Panc1 (cell line): Measurements from ENCODE around the gene FKBP3.

Experiments used
- CTCF ChIP-seq: fragments of 450-650 bp; IDR thresholded peaks from 2 replicates; pipeline ENCODE4 v1.5.1; 2017; ENCODE audit warnings: mild to moderate bottlenecking
- POLR2AphosphoS5 ChIP-seq: IDR thresholded peaks from 2 replicates; pipeline ENCODE4 v1.6.1; 2012; ENCODE audit warnings: mild to moderate bottlenecking, low read depth, low read length, moderate library complexity
- REST ChIP-seq, 2 experiments: IDR thresholded peaks; 2 replicates each; pipeline ENCODE4 v1.6.1; 2011 to 2012; ENCODE audit warnings: low read depth in 2 of 2, control low read depth in 1 of 2, low read length in 1 of 2, mild to moderate bottlenecking in 1 of 2, moderate library complexity in 1 of 2; ENCODE audit not compliant: insufficient read depth in 1 of 2
- SIN3A ChIP-seq: IDR thresholded peaks from 2 replicates; pipeline ENCODE4 v1.6.1; 2012; ENCODE audit warnings: low read depth, mild to moderate bottlenecking, low read length, moderate library complexity, borderline replicate concordance; ENCODE audit not compliant: insufficient read depth
- TCF7L2 ChIP-seq: IDR thresholded peaks from 2 replicates; pipeline ENCODE4 v1.6.1; 2011; ENCODE audit warnings: mild to moderate bottlenecking, low read depth, low read length, inconsistent platforms

- TF ChIP-seq CTCF (no peak), REST (IDR thresholded peaks at IDR 0.05; ENCODE audit: insufficient read depth in 1 of 2, low read depth in 2 of 2, low read length in 1 of 2) (no peak), SIN3A (no peak), POLR2AphosphoS5 (no peak), TCF7L2 (no peak)
Measured at GRCh38 chr14:45133683-45134050, 614 bp downstream of the FKBP3 start.
